Mucosa of descending colon (tissue), 3 donors: ENCODE measurements around the gene NEDD8. TPM values are rescaled to one million over a fixed set of nuclear protein-coding genes. Genes with fewer than 3 reads are reported as not detected.
"Not testable (repeated sequence)": the region's sequence is repeated elsewhere in the genome, so short reads cannot be mapped to it uniquely, and the experiment has no call there.

Source experiments
- ATAC-seq: fragments of 200-7000 bp; cut with Tn5 transposase; one replicate; pipeline ENCODE4 v1.9.1; 2020; ENCODE audit warnings: mild to moderate bottlenecking, moderate library complexity
- DNase-seq, 3 donors: peaks; one replicate each; pipeline ENCODE4 v3.0.0-alpha.2; 2020
- H3K36me3 ChIP-seq: fragments of 200-600 bp; one replicate; pipeline ENCODE4 v1.8.0; 2021; ENCODE audit warnings: low read depth, mild to moderate bottlenecking
- H3K4me1 ChIP-seq: fragments of 200-600 bp; one replicate; pipeline ENCODE4 v1.8.0; 2021; ENCODE audit warnings: low read depth, mild to moderate bottlenecking
- H3K4me3 ChIP-seq: fragments of 200-600 bp; one replicate; pipeline ENCODE4 v1.8.0; 2021; ENCODE audit warnings: mild to moderate bottlenecking
- H3K9me3 ChIP-seq: fragments of 200-600 bp; one replicate; pipeline ENCODE4 v1.8.0; 2021; ENCODE audit warnings: mild to moderate bottlenecking
- intact Hi-C, 2 donors: fragments of 100-400 bp; cut with DNase I in 1 of 2; cut with micrococcal nuclease in 1 of 2; formaldehyde crosslinking; loops; one replicate each; pipeline versions ENCODE4 v1.11.0 to v1.11.1; 2022; cut with DNase I, micrococcal nuclease
- total RNA-seq, 3 donors: library from RNA; stranded (reverse); fragmentation: NEBNext Ultra II Directional in 2 of 3; extraction: Animal tissue kit (Norgen Biotek cat#: 25700) in 2 of 3; gene quantifications; one replicate each; pipeline versions ENCODE4 v1.2.1 to v1.2.4, GENCODE V29; 2021 to 2023
- TF ChIP-seq, protein P1 (sequence below): fragments of 200-600 bp; IDR thresholded peaks from one replicate; pipeline ENCODE4 v1.8.0; 2022; ENCODE audit warnings: antibody characterized with exemption, mild to moderate bottlenecking
- donor health status: DM: no; HTN: no; CAD: no; lungs with moderate emphysema.
- donor health status: DM: no; HTN: no; CAD: no.
- donor health status: DM: no; HTN: yes; CAD: no.

Gene NEDD8
- total RNA-seq, 3 donors from 2014 or later, result 108 to 150 (median 131) TPM

DNA sequence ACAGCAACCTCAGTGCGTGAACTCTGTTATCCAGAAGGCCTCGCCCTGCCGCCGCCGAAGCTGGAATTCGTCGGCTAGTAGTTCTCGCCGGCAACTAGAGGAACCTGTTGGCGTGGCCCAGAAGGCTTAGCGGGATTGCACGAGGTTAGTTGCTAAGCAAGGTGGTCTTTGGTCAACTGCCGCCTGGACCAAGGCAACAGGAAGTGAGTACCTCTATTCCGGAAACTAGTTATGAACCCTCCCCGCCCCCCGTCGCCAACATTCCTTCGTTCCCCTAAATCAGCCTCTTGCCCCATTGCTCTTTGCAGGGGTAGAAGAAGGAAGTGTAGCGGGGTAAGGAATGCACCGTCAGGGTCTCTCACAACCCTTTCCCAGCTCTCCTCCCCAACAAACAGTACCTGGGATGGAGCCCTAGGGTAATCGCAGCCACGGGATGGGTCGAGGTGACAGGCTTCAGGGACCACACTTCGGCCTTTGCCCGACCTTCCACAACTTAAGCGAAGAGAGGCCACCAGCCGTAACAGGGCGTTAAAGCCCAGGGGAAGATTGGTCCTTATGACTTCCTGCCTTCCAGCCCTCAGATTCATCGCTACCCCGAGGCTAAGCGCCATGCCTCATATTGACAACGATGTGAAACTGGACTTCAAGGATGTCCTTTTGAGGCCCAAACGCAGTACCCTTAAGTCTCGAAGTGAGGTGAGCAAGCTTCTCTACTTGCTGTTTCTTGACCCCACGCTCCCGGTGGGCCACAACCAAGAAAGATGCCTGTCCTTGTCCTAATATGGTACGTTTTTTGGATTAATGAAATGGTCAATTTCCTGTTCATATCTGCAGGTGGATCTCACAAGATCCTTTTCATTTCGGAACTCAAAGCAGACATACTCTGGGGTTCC is 724 bp upstream of the NEDD8 start, which contains the start of gene GMPR2:
Gene GMPR2, plus strand, starts transcription at position 285 of the 893 bp plus-strand sequence. Its CDS starts 325 bp downstream, at position 610.
- ATAC-seq (peak; percentile 59), DNase-seq (no peak)
- intact Hi-C loops, result no loop called here
- Histone ChIP-seq H3K4me3 (peak within 1 kb of the TSS; percentile 71), H3K4me1 (peaks cover 12% of the 10 kb centered on the region), H3K9me3 (no peaks in the 10 kb centered on the region), H3K36me3 (peaks cover 5% of the 10 kb centered on the region)
- TF ChIP-seq, protein P1, sequence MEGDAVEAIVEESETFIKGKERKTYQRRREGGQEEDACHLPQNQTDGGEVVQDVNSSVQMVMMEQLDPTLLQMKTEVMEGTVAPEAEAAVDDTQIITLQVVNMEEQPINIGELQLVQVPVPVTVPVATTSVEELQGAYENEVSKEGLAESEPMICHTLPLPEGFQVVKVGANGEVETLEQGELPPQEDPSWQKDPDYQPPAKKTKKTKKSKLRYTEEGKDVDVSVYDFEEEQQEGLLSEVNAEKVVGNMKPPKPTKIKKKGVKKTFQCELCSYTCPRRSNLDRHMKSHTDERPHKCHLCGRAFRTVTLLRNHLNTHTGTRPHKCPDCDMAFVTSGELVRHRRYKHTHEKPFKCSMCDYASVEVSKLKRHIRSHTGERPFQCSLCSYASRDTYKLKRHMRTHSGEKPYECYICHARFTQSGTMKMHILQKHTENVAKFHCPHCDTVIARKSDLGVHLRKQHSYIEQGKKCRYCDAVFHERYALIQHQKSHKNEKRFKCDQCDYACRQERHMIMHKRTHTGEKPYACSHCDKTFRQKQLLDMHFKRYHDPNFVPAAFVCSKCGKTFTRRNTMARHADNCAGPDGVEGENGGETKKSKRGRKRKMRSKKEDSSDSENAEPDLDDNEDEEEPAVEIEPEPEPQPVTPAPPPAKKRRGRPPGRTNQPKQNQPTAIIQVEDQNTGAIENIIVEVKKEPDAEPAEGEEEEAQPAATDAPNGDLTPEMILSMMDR, result no peak

DNA sequence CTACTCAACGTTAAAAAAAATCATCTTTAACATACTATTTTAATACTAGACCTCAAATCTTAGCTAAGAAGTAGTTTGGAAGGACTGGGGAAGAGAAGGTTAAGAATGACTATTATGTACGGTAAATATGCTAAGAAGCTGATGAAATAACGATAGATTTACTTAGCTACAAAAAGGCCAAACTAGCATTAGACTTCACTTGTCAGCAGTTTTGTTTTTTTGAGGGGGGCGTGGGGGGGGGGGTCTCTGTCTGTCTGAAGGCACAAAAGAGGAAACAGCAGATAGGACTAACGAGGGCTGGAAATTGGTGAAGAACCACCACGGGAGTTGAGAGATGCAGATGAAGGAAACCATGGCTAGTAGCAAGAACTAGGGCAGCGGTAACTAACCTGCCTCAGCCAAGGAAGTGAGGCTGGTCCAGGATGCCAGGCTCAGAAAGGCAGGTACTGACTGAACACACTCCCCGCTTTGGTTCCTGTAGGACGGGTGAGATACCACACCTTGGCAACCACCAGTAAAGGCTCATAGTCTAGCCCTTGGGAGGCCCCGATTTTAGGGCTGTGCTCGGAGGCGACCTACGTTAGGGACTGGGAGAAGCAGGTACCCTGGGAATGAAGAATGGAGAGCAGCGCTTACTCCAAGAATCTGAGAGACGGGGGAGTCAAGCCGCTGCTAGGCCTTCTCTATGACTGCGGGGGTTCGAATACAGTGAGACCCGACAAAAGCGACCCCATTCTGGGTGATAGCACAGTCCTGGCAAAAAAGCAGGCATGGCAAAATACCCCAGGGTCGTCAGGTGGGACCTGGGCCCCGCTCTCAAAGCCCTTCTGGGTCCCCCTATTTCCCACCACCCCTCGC is 675 bp downstream of the NEDD8 start:
- ATAC-seq, result peak; percentile 39
- peak overlapping the region; percentile 71 for H3K4me3 ChIP-seq
- no peaks in the 10 kb centered on the region for H3K36me3 ChIP-seq
- no peaks in the 10 kb centered on the region for H3K9me3 ChIP-seq
- peaks cover 12% of the 10 kb centered on the region for H3K4me1 ChIP-seq
- intact Hi-C loops, result no loop called here
- TF ChIP-seq, protein P1, result no peak
- no peak for DNase-seq

DNA sequence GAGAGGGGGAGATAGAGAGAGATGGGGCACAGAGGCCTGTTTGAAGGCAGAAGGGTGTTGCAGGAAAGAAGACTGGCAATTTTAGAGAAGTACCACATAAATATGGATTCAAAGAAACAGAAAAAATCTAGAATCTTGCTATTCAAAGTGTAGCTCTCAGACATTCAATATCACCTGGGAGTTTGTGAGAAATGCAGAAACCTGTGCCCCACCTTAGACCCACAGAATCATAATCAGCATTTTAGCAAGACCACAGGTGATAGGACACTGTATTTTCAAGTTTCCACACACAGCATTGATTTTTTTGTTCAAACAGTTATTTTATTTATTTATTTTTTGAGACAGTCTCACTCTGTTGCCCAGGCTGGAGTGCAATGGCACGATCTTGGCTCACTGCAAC is 3.3 kb downstream of the NEDD8 start:
- no peaks in the 10 kb centered on the region for H3K9me3 ChIP-seq
- intact Hi-C loops, result no loop called here
- no peaks in the 10 kb centered on the region for H3K36me3 ChIP-seq
- no peak for DNase-seq
- no peak overlapping the region for H3K4me3 ChIP-seq
- ATAC-seq, result no peak
- TF ChIP-seq, protein P1, result no peak
- H3K4me1 ChIP-seq, result peaks cover 12% of the 10 kb centered on the region

DNA sequence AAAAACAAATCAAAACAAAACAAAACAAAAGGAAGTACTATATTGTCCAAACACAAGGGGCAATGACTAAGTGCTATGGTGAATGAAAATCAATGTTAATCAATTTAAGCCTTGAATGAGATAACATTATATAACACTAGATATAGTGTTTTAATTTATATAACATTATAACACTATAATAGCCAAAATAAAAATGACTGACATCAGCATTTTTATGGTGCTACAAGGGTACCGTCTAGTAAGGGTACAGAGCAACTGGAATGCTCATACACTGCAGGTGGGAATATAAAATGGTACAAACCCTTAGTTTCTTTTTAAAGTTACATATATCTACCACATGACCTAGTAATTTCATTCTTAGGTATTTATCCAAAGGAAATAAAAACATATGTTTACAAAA is 5.7 kb downstream of the NEDD8 start:
- TF ChIP-seq, protein P1, result no peak
- Histone ChIP-seq H3K4me1 (peaks cover 6% of the 10 kb centered on the region), H3K36me3 (no peaks in the 10 kb centered on the region), H3K9me3 (no peaks in the 10 kb centered on the region), H3K4me3 (no peak overlapping the region)
- no peak for DNase-seq
- intact Hi-C loops, result no loop called here
- ATAC-seq, result no peak

DNA sequence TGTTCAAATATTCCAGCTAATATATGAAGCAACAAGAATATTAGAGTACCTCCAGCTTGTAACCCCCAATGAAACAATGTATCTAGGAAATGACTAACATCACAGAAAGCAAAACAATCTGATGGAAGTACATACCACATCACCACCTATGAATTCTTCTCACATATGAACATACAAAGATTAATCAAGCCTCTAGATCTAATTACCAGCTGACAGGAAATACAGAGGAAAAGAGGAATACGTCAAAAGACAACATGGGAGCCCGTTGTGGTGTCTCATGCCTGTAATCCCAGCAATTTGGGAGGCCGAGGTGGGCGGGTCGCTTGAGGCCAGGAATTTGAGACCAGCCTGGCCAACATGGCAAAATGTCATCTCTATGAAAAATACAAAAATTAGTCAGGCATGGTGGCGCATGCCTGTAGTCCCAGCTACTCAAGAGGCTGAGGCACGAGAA is 7.5 kb downstream of the NEDD8 start:
- TF ChIP-seq, protein P1, result no peak
- no peak overlapping the region for H3K4me3 ChIP-seq
- intact Hi-C loops, result no loop called here
- DNase-seq, result no peak
- no peaks in the 10 kb centered on the region for H3K9me3 ChIP-seq
- no peak for ATAC-seq
- no peaks in the 10 kb centered on the region for H3K36me3 ChIP-seq
- H3K4me1 ChIP-seq, result no peaks in the 10 kb centered on the region

DNA sequence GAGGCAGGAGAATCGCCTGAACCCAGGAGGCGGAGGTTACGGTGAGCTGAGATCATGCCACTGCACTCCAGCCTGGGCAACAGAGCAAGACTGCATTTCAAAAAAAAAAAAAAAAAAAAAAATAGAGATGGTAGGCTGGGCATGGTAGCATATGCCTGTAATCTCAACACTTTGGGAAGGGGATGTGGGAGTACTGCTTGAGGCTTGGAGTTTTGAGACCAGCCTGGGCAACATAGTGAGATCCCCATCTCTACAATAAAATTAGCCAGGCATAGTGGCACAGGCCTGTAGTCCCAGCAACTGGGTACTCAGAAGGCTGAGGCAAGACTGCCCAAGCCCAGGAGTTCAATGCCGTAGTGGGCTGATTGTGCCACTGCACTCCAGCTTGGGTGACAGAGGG is 9.2 kb downstream of the NEDD8 start:
- H3K9me3 ChIP-seq, H3K4me3 ChIP-seq, DNase-seq, H3K4me1 ChIP-seq, intact Hi-C loops, ATAC-seq, H3K36me3 ChIP-seq: not testable (repeated sequence)
